GM12892 (cell line): ENCODE measurements around the gene BHMT.

Source experiments
- POLR2A ChIP-seq: IDR thresholded peaks from 2 replicates; pipeline ENCODE4 v1.6.1; 2011; ENCODE audit warnings: low read depth, low read length, control low read depth
- POLR2AphosphoS5 ChIP-seq: IDR thresholded peaks from 2 replicates; pipeline ENCODE4 v1.6.1; 2011; ENCODE audit warnings: low read depth, low read length, control low read depth

- TF ChIP-seq POLR2A, result no peak
- no peak for TF ChIP-seq POLR2AphosphoS5
These were observed 37.8 kb downstream of the BHMT start for GRCh38 chr5:79149433-79149832.
